ENCODE data around the gene ITPK1.

GRCh38 chr14:92931681-92932447 is 183.9 kb downstream of the ITPK1 start:
- TF ChIP-seq CTCF (conservative IDR thresholded peaks at IDR 0.05; ENCODE audit: low read depth in 2 of 2) (no peak), EZH2phosphoT487 (IDR thresholded peaks at IDR 0.05; ENCODE audit: unreplicated experiment) (no peak), EZH2 (IDR thresholded peaks at IDR 0.05; ENCODE audit: low read depth, unreplicated experiment) (no peak), POLR2AphosphoS5 (IDR thresholded peaks at IDR 0.05; ENCODE audit: low read depth) (no peak), JUNB (IDR thresholded peaks at IDR 0.05; ENCODE audit: unreplicated experiment) (no peak), REST (IDR thresholded peaks at IDR 0.05; ENCODE audit: unreplicated experiment) (no peak), ZNF462 (CRISPR knock-in tag; IDR thresholded peaks at IDR 0.05) (no peak), STAT1 (IDR thresholded peaks at IDR 0.05; ENCODE audit: unreplicated experiment) (no peak), ETS1 (IDR thresholded peaks at IDR 0.05) (no peak)

Data from GM23338 (cell line).